HG03439 (cell line): ENCODE results near the gene PTK6.

Source experiments
- ATAC-seq: cut with Tn5 transposase; IDR thresholded peaks from one replicate; pipeline ENCODE4 v1.9.1; 2021; ENCODE audit warnings: mild to moderate bottlenecking, moderate library complexity; ENCODE audit not compliant: unreplicated experiment

The PTK6 gene

DNA sequence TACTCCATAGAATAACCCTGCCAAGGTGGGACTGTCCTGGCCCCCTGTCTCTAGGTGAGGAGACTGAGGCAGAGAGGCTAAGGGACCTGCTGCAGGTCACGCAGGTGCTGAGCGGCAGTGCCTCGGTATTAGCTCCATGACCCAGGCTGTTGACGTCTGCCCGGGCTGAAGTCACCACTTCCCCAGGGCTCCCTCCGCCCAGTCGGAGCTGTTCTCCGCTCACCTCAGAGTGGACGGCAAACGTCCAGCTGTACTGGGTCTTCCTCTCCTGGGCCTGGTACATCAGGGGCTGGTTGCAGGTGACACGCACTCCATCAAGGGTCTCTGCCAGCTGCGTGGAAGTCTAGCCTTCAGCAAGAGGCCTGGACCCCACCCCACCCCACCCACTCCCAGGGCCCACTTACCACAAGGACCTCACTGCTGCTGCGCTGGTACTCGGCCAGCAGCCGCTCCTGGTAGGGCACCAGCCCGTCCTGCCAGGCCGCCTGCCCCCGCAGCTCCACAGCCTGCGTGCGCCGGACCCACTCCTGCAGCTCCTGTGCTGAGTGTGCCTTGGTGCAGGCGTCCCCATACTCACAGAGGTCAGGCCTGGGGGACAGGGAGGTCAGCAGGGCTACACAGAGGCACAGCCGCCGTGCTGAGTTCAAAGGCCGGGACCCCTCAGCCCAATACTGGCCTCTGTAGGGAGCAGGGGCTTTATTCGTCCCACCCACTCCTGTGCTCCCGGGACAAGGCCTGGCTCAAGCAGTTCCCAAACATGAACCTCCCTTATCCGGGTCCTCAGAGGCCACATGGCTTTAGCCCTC, 33.3 kb upstream of the PTK6 start:
- no peak for ATAC-seq

DNA sequence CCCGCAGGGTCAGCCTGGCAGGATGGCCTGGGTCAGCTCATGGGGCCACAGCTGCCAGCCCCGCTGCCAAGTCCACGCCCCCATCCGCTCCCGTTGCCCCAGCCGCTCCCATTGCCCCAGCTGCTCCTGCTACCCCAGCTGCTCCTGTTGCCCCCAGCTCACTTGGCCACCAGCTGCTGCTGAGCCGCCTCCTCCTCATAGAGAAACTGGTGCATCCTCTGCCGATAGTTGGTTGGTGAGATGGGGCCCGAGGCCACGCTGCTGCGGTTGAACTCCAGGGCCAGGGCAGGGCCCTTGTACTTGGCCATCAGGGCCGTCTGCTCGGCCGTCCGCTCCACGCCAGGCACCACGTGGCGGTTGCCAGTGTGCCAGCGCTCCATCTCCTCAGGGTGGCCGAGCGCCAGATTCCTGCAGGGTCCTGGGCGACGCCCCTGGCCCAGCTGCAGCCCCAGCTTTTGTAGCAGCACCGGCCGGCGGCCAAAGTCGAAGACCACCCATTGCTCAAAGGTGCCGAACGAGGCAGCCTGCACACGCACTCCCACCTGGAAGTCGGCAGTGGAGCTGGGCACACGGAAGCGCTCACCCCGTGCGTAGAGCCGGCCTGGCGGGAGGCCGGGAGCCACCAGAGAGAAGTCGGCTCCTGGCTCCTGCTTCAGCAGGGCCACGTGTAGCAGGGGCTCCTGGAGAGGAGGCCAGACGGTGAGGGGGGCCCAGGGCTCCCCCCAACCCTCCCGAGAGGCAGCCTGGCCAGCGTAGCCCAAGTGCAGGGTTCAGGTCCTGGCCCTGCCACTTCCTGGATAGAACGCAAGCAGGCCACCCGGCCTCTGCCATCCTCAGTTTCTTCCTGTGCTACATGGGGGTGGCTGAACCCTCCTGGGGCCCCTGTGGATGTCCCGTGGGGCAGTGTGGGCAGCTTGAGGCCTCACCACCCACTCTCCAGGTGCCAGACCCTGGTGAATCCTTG, 32.1 kb upstream of the PTK6 start:
- no peak for ATAC-seq

DNA sequence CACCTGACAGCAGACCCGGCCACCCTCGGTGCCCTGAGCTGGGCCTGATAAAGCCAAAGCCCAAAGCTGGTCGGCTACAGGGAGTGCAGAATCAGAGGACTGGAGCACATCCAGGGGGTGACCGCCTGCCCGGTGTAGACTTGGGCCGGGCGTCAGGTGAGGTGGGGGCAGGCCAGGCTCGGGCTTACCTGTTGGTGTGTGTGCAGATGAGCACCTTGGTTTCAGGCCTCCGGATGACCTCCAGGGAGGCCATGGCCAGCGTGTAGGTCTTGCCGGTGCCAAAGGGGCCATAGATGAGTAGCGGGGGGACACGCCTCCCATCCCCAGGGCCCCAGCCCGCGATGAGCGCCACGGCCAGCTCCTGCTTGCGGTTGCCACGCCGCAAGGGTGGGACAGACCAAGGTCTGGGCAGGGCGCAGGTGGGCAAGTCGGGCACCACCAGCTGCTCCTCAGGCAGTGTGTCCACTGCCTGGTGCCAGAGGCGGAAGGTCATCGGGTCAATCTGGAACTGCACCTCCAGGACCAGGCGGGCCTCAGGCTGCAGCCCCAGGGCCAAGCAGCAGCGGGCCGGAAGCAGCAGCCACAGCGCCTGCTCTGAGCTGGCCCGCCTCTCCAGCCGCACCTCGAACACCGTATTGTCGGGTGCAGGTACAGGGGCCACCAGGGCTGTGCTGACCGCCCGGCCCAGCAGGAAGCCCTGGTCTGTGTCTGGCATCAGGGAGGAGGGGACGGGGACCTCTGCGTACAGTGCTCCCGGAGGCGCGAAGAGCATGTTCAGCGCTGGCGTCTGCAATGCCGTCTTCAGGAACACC, 31.2 kb upstream of the PTK6 start:
- ATAC-seq, result no peak

DNA sequence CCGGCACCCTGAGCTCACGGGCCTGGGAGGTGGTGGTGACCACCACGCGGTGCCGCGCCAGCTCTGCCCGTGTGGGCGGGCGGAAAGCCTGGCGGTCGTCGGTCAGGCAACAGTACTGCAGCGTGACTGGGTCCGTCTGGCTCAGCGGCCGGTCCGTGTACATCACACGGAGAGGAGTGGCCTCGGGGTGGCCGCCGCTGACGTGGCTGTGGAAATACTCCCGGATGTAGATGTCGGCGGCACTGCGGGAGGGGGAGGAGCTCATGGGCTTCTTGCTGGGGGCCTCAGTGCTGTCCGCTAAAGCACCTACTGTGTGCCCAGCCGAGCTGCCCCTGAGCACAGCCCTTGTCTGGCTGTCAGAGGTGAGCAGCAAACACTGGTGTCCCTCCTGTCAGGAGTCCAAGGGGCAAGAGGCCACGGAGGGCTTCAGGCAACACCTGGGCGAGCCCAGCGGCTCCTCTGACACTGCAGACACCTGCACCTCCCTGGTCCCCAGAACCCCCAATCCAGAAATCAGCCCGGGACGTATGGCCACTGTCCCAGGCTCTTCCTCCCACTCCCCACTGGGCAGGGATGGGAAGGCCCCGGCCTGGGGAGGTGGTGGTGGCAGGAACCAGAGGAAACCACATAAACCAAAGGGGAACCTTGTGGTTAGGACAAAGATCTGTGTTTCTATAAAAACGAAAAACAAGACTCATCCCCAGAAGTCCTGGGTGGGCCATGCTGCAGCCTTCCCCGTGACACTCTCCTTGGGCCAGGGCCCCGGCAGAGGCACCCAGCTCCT, 30.4 kb upstream of the PTK6 start:
- peak; percentile 55 for ATAC-seq

DNA sequence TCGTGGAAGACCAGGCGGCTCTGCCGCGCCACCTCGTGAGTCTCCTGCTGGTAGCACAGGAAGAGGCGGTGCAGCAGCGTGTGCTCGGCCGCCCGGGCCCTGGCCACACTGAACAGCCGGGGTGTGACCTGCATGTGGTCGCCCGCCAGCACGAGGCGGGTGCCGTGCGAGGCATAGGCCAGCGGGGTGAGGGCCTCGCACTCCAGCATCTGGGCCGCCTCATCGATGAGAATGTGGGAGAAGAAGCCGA, 29.9 kb upstream of the PTK6 start:
- ATAC-seq, result peak; percentile 8

DNA sequence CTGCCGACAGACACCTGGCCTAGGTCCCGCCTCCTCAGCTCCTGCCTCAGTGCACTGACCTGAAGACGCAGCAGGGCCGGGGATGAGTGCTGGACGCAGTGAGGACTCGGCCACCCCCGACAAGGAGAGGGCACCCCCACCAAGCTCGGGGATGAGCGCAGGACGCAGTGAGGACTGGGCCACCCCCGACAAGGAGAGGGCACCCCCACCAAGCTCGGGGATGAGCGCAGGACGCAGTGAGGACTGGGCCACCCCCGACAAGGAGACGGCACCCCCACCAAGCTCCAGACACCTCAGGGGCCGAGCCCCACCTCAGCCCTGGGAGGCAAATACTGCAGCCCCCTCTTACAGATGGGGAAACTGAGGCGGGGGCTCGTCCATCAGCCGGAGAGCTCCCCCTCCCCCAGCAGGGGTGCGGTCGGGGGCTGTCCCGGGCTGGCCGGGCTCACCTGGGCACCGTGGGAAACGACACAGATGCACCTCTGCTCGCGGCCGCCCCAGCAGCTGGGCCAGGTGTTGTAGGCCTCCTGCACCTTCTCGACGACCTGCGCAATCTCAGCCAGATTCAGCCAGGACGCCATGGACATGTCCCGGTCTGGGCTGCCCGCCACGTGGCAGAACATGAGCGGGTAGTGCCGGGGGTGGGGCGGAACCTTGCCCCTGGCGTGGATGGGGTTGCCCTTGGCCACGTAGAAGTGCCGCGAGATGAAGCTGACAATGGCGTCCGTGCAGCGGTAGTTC, 29.4 kb upstream of the PTK6 start:
- ATAC-seq, result no peak

DNA sequence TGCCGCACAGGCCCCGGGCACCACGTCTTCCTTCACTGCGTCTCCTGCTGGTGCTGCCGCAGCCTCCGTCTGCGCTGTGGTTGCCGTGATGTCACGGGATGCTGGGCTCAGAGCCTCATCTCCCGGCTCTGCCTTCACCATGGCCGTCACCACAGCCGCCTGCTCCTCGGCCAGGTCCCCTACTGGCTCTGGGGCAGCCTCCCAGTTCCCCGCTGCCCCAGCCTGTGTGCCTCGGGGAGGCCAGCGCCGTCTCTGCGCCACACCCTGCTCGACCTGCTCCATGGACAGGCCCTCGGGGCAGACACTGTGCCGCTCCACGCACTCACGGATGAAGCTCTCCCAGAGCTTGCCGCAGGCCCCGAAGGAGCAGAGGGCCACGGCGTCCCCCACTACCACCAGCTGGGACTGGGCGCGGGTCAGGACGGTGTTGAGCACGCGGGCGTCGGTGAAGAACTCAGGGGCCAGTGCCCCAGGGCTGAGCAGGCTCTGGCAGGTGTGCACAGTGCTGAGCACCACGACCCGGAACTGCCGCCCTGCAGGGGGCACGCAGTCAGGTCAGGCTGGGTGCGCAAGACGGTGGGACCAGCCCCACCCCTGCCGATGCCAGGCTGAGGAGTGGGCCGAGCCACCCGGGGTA, 28.6 kb upstream of the PTK6 start:
- no peak for ATAC-seq

DNA sequence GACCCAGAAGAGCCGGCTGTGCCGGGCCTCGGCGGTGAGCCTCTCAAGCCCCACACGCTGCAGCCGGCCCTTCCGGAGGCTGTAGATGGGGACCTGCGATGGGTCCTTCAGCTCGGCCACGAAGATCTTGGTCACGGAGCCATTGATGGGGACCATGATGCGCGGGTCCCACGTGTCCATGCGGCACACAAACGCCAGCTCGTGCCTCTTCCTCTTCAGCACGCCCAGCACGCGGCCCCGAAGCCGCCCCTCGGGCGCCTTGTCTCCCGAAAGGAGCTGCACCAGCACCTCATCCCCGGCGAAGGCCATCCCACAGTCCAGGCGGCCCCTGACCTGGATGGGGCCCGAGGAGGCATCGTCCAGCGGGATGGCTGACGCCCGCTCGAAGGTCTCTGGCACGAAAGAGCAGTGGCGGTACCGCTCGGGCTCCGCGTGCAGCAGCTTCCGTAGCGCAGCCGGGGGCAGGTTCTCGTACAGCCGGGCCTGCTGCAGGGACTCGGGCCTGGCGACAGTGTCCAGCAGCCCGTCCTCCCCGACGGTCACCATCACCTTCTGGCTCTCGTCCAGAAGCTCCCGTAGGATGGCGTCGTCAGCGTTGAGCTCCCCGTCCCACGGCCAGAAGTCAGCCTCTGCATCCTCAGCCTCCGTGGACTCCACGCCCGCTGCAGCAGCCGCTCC, 28.0 kb upstream of the PTK6 start:
- ATAC-seq, result no peak

DNA sequence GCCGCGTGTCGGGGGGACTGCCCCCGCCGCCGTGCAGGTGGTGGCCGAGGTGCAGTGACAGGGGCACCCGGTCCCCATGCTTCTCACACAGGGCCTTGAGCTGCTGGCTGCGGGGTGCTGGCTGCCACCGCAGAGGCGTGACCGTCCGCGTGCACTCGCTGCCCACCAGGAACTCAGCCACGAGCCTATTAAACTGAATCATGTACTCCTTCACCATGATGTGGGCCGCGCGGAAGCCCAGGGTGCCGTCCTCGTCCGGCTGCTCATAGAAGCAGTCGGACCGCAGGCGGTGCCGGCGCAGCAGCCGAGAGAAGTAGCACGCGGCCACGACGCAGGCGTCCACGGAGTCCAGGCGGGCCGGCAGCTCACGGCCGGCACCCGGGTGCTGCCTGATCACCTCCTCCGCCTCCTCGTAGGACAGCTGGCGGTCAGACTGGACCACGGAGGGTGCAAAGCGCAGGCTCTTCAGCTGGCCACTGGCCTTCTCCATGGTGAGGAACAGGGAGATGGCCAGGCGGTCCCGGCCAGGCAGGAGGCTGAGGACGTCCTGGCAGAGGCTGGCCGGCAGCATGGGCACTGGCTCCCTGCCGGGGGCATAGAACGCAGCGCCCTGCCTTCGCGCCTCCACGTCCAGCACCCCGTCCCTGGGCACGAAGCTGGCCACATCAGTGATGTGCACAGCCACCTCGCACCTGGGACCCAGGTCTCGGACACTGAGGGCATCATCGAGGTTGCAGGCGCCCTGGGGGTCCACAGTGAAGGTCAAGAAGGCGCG, 27.0 kb upstream of the PTK6 start:
- ATAC-seq, result no peak

DNA sequence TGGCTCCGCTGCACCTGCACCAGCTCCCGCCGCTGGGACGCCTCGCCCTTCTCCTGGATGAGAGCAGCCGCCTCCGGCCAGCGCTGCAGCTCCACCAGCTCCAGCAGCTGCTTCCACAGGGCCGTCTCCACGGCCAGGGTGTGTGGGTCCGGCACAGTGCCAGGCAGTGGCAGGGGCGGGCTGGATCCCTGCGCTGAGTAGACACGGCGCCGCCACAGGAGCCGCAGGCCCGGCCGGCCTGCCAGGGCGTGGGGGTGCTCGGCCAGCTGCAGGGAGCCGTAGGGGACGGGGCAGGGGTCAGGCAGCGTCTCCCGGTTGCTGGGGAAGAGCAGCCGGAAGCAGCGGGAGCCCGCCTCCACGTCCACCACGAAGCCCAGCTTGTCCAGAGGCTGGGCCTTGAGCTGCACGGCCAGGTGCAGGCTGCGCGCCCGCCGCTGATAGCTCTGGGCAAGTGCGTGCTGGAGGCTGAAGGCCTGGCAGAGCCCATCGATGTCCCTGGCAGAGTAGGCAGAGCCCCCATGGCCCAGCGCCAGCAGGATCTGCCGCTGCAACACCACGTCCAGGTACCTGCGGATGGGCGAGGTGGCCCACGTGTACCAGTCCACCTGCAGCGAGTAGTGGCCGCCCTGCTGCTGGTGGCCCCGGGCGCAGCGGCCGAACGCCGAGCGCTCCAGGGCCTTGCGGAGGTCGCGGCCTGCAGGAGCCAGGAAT, 26.2 kb upstream of the PTK6 start:
- no peak for ATAC-seq

DNA sequence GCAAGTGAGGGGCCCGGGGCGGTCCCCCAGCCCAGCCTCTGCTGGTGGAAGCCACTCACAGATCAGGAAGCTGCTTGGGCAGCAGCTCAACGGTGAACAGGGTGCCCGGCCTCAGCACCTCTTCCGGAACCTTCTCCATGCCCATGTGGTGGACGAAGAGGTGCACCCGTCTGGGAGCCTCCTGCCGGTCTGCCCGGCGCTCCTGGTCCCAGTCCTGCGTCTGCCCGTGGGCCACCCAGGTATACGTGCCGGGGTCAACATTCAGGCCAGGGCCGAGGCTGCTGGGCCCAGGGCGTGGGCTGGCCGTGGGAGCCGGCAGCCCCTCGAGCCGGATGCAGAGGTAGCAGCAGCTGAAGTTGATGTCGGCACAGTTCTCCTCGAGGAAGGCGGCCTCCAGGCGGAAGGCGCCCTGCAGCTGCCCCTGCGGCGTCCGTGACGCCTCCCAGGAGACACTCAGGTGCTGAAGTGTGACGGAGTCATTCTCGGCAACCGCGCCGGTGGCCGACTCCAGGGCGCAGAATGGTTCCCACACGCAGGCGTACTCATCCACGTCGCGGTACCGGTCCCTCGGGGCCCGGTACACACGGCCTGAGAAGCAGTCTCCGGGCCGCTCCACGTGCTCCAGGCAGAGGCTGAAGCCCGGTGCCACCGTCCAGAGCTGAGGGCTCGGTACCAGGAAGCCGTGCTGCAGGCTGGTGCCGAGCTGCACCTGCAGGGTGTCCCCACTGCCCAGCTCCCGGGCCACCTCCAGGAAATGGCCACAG, 25.5 kb upstream of the PTK6 start:
- ATAC-seq, result no peak

DNA sequence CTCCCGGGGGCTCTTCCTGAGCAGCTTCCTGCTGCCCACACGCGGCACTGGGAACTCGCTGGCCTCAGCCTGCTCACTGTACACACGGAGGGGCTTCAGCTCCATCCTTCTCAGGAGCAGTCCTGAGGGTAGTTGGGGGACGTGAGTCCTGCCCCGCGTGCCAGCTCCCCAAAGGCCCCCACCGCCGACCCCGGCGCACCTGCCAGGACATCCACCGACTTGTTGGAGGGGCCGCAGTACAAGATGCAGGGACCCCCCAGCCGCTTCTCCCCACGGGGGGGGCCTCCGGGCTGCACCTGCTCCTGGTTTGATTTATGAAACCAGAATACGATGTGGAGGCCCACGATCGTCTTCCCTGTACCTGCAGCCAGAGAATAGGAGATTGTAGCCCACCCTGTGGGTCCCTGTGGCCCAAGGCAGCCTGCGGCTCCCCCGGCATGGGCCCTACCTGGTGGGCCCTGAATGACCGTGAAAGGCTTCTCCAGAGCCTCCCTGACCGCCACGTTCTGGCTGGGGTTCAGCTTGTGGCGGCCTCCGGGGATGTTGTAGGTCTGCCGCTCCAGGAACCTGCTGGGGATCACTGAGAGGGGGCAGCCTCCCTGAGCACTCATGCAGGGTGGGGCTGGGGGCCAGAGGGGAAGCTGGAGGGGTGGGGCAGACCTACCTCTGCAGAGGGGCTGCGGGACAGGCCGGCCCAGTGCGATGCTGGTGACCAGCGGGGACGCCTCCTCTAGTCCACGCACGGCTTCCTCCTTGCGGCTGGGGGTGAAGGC, 24.6 kb upstream of the PTK6 start:
- ATAC-seq, result no peak

DNA sequence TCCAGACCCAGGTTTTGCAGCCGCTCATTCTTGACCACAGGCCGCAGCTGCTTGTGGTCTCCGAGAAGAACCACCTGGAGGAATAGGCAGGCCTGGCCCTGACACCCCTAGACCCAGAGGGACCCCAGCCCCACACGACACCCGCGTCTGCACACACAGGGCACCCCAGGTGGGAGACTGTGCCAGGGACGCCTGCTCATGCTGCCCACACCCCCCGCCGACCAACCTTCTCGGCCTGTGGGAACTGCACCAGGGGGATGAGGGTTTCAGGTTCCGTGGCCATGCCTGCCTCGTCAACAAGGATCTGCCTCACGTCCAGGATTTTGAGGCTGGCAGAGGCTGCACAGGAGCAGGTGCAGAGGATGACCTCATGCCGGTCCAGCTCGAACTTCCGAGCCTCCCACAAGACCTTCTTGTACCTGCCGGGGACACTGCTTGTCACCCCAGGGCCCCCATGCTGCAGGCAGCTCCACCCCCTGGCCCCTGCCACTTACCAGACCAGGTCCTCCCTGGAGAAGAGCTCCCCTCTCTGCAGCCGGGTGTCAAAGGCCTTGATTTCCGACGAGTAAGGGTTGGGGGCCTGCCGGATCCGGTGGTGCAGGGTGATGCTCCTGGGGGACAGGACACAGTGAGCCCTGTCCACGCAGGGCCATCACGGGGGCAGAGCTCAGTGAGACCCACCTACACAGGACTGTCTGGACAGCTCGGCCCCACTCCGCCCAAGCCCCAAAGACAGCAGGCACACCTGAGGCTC, 23.9 kb upstream of the PTK6 start:
- ATAC-seq, result no peak

DNA sequence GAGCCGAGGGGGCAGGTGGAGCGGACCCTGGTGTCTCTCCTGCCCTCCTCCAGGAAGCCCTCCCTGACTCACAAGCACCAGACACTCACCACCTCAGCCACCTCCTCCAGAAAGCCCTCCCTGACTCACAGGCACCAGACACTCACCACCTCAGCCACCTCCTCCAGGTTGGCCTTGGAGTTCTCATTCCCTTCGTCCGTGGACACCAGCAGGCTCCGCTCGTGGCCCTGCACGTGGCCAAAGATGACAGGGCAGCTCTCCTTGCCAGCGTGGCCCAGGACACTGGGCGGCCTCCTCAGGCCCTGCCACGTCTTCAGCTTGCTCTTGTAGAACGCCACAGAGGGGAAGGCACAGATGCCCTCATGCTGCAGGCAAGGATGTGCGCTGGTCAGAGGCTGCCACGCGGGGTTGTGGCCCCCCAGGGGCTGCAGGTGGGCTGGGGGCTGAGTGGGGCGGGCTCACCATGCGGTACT, 23.2 kb upstream of the PTK6 start:
- ATAC-seq, result no peak
